ENCODE data around the gene SNX19. TPM values are rescaled to one million over a fixed set of nuclear protein-coding genes. Genes with fewer than 3 reads are reported as not detected.

The SNX19 gene
- 103 and 154 TPM in 2 replicates for total RNA-seq

GRCh38 chr11:130916238-130916855 lies at the start of gene SNX19:
Gene SNX19, minus strand, starts transcription at chr11:130916479. Its CDS starts 540 bp downstream, at chr11:130915939.

Data from smooth muscle cell of the umbilical artery (primary cell).